ENCODE results near the gene ANP32A.
"Not testable (repeated sequence)": the region's sequence is repeated elsewhere in the genome, so short reads cannot be mapped to it uniquely, and the experiment has no call there.

The ANP32A gene

DNA sequence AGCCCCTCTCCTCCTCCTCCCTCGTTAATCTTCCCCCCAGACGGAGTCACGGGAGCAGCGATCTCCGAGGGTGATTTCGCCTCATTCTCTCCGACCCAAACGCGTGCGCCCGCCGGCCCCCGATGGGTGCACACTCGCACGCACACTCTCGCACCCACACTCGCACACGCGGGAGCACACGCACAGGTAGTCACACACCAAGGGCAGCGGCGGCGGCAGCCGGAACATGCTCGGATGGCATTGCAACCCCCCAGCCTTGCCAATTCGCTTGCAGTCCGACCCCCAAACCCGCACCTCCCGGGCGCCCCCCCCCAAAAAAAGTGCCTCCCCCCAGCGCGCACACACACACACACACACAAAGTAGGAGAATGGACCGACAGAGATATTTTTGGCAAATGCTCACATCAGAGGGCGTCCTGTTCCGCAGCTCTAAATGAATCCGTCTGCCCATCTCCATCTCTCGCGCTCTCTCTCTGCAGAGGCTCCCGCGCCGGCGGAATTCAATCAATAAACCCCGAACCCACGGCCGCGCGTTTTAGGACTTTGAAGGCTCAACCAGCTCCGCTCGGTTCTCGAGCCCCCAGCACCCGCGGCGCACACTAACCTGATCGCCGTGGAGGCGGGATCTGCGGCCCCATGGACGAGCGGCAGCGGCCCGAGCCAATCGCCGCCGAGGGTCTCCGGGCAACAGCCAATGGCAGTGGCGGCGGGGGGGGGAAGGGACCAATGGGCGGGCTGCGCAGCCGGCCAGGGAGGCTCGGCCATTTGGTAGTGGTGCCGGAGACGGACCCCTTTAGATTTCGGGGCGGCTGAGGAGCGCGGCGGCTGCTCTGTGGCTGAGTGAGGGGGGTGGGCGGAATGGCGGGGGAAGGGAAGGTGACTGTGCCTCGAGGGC, at the start of gene ANP32A:
ANP32A (minus strand) TSS at position 601 of the 895 bp plus-strand sequence; CDS start at position 457, 144 bp downstream.
- DNase-seq: peak; percentile 97

DNA sequence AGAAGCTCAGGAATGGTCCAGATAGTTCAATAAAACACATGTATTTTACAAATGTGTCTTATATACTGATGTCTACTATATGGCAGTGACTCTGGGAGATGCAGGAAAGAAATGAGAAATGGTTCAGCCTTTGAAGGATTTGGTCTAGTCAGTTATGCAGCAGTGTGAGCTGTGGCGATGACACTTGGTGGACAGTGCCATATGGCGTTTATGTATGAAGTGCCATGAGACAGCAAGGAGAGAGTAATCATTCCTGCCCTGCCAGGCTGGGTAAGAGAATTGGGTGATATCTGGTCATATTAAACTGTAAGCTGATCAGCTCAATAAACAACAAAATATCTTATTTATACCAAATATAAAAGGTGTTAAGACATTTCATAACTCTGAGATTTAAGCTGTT, 47.6 kb upstream of the ANP32A start:
- DNase-seq: no peak

DNA sequence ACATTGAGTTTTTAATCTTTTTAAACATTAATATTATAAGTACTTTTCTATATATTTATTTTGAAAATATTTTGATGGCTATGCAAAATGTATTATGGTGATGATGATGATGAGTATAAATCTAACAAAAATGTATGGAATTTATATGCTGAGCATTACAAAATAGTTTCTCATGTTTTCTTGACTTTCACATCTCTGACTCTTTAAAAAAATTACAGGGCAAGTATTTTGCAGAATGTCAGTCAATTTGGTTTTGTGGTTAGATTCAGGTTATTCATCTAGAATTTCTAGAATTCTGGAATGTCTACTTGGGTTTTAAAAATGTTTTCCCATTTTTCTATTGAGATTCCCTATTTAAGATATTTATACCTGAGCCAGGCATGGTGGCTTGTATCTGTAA, 41.7 kb upstream of the ANP32A start:
- no peak for DNase-seq

DNA sequence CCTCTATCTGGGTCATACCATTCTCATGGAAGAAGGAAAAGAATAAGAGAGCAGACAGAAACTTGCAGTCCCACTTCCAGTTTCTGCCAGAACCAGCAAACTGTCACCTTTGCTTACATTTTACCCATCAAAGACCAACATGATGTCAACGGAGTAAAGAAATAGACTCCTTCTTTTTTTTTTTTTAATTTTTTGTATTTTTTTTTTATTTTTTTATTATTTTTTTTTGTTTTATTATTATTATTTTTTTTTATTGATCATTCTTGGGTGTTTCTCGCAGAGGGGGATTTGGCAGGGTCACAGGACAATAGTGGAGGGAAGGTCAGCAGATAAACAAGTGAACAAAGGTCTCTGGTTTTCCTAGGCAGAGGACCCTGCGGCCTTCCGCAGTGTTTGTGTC, 38.0 kb upstream of the ANP32A start:
- not testable (repeated sequence) for DNase-seq

DNA sequence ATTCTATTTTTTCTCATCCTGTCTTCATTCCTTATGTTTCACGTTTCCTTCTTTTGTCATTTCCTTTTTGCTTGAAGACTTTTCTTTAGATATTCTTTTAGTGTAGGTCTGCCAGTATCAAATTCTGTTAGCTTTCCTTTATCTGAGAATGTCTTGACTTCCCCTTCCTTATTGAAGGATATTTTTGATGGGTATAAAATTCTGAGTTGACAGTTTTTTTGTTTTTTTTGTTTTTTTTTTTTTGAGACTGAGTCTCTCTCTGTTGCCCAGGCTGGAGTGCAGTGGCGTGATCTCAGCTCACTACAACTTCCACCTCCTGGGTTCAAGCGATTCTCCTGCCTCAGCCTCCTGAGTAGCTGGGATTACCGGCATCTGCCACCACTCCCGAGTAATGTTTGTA, 36.7 kb upstream of the ANP32A start:
- not testable (repeated sequence) for DNase-seq

DNA sequence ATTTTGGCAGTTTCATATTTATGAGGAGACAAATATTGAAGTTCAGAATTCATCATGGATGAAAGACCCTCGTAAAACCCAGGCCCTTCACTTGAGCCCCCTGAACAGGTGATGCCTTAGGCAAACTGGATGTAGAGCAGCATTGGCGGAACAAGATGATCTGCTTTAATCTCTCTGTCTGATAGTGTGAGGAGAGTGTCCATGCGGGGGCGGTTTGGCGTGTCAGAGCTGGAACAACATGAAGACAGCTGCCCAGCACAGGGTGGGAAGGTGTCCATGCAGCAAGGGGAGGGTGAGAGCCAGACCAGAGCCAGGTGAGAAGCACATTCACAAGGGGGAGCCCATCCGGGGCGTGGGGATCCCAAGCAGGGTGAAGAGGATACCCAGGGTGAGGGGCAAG, 31.8 kb upstream of the ANP32A start:
- DNase-seq: no peak

DNA sequence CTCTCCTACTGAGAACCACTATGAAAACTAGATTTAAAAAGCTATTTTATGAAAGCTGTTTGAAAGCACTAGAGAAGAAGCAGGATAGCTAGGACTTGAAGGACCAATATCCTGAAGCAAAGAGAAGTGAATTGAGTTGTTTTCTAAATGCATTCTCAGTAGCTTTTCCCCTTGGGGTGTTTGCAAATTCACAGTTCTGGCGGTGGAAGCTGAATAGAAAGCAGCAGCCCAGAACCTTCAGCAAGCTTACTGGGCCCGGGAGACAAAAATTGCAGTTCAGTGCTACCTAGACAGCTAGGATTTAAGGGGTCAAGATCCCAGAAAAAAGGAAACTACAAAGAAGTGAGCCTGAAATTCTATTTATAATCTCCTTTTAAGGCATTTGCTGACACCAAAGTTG, 31.3 kb upstream of the ANP32A start:
- no peak for DNase-seq

DNA sequence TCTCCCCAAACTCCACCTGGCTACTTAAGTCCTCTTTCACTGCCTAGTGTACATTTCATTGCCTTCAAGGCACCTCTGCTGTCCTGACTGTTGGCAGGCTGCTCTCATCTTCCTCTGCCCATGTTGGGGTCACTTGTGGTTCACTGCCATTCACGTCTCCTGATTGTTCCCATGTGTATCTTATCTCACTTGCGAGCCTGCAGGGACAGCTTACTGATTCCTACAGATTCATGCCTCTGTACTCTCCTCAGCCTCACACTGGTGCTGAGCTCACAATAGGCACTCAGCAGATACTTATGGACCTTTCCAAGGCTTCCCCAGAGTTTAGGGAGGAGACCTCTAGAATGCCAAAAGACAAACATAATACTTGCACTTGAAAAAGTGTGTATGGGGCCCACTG, 28.8 kb upstream of the ANP32A start:
- no peak for DNase-seq

DNA sequence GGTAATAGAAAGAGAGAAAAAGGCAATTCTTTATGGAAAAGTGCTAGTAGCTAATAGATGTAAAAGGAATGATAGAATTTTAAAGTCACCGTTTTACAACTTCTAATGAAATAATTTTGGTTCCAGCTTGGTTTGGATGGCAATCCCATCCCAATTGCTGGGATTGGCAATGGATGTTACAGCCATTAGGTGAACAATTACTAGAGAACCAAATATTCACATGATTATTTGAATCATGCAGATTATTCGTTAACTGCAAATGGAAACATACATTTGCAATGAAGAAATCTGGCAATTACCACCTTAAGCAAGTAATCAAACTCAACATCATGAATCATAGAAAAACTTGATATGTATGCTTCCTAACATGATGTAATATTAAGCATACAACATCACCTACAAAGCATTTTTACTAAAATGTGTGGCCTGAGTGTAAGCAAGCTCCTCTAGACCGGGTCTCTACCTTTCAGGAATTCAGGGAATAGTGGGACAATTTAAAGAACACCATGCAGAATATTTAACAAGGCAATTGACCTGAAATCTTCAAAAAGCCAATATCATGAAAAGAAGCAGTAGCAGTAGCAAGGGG, 26.2 kb upstream of the ANP32A start:
- DNase-seq: no peak

DNA sequence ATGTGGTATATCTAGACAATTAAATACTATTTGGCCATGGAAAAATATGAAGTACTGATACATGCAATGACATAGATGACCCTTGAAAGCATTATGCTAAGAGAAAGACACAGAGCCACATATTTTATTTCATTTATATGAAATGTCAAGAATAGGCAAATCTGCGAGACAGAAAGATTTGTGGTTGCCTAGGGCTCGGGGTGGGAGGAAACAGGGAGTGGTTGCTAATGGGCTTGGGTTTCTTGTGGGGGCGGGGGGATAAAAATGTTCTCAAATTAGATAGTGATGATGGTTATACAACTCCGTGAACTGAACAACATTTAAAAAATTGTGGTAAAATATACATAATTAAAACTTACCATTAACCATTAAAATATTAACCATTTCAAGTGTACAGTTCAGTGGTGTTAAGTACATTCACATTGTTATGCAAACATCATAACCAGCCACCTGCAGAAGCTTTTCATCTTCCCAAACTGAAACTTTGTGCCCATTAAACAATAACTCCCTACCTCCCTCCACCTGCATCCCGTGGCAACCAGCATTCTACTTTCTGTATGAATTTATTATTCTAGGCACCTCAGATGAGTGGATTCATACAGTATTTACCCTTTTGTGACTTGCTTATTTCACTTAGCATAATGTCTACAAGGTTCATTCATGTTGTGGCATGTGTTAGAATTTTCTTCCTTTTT, 24.3 kb upstream of the ANP32A start:
- DNase-seq: no peak

DNA sequence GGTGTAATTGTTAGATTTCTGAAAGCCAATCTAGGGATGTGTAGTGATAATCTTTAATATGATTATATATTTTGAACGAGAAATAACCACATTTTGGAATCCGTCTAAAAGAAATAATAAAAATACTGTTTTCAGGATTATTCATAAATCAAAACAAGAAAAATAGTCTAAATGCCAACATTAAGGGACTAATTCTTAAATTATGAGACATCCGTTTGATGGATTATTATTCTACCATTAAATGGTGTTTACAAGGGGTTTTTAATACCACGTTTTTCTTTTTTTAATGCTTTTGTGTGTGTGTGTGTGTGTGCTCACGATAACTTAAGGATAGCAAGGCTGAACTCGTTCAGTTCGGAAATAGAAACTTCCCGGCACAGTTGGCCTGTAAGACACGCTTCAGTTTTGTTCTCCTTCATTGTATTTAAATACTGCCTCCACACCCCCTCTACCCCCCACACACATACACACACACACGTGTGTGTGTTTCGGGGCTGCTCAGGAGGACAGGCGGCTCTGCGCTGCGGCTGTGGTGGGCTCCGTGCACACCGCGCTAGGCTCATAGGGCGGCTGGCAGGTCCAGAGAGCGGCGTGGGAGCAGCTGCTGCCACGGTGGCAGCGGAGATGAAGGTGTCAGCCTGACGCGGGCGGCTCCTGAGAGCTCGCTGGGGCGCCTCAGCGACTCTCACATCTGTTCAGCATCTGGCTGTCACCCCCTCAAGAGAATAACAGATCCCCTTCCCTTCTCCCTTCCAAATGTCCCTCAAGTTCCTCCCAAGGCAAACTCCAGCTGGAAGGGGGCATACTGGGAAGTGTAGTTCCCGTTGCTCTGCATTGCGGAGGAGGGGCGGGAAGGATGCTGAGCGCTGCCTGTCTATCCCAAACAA, 23.0 kb upstream of the ANP32A start:
- peak; percentile 15 for DNase-seq

DNA sequence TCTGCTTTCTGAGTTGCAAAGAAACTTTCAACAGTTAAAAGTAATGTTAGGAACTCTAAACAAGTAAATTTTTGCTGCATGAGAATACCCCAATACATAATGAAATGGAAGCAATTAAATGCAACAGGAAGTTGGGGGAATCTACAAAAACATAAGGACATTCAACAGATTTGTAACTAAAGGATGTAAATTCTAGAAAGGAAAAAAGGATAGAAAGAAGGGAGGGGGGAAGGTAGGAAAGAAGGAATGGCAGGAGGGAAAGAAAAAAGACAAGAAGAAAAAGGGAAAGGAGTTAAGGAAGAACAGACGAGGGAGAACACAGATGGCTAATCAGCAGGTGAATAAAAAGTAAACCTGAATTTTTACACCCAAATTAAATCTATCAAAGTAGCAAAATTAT, 22.3 kb upstream of the ANP32A start:
- DNase-seq: no peak

DNA sequence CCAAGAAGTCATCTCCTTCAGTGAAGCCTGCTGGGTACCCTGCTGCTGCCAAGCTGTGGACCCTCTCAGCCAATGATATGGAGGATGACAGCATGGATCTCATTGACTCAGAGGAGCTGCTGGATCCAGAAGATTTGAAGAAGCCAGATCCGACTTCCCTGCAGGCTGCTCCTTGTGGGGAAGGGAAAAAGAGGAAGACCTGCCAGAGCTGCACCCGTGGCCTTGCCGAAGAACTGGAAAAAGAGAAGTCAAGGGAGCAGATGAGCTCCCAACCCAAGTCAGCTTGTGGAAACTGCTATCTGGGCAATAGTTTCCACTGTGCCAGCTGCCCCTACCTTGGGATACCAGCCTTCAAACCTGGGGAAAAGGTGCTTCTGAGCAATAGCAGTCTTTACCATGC, 13.7 kb upstream of the ANP32A start:
- no peak for DNase-seq

DNA sequence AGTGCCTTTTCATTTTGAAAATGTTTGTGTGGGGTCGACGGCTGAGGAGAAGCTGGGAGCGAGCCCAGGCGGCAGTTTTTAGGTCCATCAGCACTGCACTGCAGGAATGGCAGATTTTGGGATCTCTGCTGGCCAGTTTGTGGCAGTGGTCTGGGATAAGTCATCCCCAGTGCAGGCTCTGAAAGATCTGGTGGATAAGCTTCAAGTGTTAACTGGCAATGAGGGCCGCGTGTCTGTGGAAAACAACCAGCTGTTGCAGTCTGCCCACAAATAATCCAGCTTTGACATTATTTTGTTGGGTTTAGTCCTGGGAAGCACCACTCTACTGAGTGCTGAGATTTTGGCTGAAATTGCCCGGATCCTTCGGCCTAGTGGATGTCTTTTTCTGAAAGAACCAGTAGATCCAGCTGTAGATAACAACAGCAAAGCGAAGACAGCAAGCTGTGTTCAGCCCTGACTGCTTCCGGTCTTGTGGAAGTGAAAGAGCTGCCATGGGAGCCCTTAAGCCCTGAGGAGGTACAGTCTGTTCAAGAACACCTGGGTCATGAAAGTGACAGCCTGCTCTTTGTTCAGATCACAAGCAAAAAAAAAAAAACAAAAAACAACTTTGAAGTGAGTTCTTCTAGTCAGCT, 13.1 kb upstream of the ANP32A start:
- peak; percentile 28 for DNase-seq

DNA sequence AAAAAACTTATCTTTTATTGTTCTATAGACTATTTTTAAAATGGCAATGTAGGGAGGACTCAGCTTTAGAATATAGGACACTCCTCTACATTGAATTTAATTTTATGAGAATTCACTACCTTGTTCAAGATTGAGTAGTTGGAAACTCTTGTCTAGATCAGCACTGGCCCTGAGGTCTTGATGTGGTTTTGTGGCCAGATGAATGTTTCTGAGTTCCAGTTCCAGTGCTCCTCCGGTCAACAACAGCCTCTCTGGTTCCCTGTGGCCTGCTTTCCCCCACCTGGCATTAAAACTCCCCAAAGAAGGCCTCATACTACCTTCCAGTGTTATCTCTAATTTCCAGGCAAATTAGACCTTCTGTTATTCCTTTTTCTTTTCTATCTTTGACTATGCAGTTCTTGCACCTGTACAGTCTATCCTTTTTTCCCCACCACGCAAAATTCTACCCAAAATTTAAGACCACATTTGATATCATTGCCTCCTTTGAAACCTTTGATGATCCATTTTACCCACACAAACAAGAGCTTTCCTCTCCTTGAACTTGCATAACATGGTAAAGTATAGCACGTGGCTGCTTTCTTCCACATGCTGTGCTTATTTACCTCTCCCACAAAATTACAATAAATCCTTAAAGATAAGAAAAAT, 9.6 kb upstream of the ANP32A start:
- no peak for DNase-seq

DNA sequence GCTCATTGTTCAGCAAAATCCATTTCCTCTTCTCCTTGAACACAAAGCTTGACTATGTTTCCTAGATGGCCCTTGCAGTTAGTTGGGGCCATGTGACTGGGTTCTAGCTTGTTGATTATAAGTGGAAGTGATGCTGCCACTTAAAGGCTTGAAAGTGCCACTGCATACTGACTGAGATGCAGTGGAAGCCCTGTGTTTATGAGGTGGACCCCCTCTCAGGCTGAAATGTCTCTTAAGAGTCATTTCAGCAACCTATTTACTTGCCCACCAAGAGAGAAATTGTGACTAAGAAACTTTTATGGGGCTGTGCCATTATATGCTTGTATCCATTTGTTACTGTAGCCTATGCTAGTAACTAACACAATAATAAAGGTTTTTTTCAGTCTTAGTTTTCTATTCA, 8.4 kb upstream of the ANP32A start:
- peak; percentile 56 for DNase-seq

DNA sequence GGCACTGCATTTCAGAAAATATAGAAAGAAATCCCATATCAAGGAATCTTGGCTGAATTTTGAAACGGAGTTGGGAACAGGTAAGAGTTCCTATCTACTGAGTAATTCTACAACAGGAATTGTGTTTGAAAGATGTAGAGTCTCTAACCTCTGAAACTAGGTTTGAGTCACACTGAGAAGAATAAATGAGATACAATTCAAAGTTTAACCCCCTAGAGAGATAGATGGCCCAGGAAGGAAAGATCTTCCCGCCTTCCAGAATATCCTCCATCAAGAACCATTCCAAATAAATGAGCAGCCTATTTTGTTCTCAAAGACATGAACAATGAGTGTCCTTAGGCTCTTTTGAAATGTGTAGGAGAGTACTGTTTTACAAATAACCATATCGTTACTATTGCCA, 2.9 kb upstream of the ANP32A start:
- DNase-seq: no peak

DNA sequence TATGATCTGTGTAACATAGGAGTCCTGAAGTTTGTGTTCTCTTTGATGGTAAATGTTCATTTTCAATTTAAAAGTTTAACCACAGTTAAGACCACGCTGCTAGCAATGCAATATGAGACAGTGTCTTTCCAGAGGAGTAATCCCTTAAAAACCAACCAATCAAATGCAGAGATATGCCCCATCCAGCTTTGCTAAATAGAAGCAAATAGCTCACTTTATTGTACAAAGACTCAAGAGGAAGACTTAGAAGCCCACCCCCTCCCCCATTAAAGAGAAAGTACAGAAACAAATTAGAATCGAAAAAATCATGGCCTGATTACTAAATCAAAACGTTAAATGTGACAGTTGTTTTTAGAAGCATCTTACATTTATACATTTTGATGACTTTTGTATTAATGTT, 2.1 kb upstream of the ANP32A start:
- no peak for DNase-seq

DNA sequence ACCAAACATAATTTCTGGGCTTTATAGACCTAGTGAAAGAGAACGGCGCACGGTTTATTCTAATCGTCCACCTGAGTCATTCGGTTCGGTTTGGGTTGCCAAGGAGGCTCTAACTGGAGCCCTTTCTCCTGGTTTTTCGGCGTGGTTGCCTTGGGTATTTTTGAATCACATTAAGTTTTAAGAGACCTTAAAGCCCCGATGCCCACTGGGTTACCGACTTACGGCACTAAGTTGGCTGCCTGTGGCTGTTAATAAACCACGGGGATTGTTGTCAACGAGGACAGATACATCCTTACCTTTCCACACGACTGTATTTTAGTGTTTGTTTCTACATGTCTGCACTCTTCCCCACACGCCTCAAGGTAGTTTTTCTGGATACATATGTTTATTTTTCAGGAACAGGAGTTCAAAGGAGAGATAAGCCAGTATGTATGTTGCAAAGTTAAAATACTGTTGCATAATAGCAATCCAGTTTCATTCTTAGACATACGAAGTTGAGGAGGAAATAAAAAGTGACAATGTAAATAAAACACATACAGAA, 1.2 kb upstream of the ANP32A start:
- DNase-seq: peak; percentile 12

DNA sequence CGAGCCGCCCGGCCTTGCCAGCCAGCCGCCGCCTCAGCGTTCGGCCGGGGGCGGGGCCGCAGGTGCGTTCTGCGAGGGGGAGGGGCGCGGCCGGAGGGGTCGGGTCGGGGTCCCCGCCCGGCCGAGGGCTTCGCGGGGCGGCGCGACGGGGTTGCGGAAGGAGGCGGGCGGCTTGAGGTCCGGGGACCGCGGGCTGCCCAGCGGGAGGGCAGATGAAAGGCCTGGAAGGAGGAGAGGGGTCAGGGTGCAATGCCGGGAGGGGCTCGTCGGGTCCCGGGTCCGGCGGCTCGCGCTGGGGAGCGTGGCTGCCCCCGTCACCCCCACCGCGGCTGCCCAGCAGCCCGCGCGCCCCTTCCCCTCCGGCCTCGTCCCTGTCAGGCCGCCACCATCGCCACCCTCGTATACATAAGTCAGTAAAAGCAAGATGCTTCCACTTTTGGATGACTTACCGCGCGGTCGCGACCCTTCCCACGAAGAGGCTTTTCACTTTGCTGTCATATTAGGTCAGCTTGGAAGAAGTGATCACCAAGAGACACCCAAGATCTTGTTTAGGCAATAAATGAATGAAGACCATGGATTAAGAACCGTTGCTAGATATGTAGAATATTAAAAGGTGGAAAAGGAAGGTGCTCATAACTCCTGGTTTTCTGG, 620 bp upstream of the ANP32A start:
- peak; percentile 18 for DNase-seq
